Stimulated activated CD8-positive, alpha-beta memory T cell treated with anti-CD3 and anti-CD28 coated beads, Interleukin-15, amount 100 ng/mL, for 4 hours (primary cell): ENCODE results near the gene ASCC2.

Experiments
- DNase-seq, 2 donors: peaks; one replicate each; pipeline ENCODE4 v3.0.0-alpha.2; 2020; ENCODE audit warnings: low read depth in 2 of 2

Gene ASCC2

DNA sequence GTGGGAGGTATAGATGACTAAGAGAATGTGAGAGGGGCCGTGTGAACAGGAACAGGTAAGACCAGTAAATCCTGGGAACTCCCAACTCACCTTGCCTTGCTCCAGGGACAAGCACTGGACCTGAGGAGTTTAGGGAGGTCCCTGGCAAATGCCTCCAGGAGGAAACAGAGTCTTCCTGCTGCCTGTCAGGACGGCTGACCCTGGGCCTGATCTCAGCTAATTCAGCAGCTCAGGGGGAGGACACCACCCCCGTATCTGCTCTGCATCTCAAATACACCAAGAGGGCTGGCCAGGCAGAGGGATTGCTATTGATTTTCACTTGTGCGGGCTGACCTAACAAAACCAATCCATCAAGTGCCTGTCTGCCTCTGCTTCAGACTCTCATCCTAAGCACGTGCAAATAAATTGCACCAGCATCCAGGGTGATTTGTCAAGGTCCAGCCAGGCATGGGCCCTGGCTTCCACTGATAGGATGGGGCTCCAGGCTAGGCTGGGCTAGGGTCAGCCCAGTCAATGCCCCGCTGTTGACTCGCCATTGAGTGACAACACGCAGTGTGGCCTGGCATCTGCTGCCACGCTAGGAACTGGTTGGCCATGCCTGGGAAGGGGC is 50.6 kb downstream of the ASCC2 start:
- DNase-seq: no peak

GRCh38 chr22:29786031-29786430 is 52.0 kb downstream of the ASCC2 start:
- no peak for DNase-seq

DNA sequence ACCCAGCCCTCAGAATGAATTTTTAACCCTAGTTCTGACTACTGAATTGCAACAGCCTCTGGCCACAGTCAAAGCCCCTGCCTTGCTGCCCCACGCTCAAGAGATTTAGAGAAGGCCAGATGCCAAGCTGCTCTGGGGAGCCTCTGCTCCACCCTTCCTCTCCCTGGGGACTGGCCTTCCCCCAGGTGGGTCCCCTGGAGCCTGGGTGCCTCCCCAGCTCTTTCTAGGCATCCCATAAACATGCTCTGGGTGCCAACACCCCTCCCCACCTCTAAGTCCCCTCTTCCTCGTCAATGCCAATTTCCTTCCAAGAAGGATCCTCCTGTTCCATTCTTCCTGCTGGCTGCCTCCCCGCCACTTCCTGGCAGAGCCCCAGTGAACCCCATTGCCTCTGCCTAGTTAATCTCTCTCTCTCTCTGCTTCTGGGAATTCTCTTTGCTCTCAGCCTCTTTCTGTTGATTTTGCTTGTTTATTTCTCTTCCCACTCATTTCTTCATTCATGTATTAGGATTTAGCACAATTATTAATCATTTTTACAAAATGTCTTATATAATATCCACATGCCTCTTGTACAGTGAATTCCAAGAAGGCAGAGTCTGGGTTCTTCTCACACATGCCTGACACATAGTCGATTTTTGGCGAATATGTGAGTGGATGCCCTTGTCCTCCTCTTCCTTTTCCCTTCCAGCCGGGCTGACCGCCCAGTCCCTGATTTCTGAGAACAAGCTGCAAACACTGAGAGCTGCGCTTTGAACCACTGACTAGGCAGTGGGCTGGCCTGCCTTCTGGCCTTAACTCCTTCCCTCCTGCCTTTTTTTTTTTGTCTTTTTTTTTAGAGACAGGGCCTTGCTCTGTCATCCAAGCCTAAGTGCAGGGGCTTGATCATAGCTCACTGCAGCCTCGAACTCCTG is 53.4 kb downstream of the ASCC2 start:
- DNase-seq: no peak

DNA sequence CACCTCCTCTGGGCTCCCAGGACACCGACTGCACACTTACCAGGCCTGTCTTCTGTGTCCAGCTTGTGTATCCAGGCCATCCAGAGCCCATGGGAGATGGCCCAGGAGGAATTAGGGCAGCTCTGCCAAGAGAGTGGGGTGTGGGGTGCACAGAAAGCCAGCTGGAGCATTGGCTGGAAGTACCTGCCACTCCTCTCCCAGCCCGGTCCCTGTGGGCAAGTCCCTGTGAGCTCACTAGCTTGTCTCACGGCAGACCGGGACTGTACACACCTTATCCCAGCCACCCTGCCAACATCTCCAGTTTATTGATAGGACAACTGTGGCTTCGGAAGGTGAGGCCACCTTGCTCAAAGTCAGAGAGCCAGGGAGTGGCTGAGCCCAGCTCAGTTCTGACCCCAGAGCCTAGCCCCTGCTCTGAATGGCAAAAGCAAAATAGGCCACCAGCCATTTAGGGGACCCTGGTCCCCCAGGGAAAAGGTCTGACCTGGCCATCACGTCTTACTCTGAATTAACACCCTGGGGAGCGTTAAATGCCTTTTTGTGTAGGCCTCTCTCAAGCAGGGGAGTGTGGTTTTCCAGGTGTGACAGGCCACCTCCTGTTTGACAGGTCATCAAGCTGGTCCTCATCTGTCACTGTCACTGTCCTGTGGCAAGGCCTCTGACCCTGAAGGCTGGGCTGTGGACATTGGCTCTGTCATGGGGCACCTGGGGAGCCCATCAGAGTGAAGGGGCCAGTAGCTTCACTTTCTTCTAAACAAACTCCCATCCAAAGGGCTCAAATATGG is 55.8 kb downstream of the ASCC2 start:
- DNase-seq: no peak

- DNase-seq: no peak
These were observed 57.1 kb downstream of the ASCC2 start for GRCh38 chr22:29780748-29781676.

GRCh38 chr22:29780220-29780619 is 57.9 kb downstream of the ASCC2 start:
- no peak for DNase-seq

GRCh38 chr22:29773233-29773632 is 64.8 kb downstream of the ASCC2 start:
- no peak for DNase-seq

DNA sequence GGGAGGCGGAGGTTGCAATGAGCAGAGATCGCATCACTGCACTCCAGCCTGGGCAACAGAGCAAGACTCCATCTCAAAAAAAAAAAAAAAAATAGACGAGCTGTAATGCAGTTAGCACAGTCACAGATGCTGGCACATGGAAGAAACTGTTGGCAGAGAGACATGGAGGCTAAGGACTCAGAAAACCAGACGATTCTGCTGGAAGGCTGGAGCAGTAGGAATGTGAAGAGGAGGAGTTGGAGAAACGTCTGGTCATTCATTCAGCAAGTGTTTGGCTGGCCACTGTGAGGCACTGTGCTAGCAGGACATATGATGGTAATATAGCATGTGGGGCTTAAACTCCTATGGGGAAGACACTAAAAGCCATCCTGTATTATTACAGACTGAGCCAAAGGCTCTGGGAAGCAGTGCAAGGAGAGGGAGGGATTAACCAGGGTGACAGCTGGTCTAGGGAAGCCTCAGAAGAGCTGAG is 65.9 kb downstream of the ASCC2 start:
- no peak for DNase-seq

DNA sequence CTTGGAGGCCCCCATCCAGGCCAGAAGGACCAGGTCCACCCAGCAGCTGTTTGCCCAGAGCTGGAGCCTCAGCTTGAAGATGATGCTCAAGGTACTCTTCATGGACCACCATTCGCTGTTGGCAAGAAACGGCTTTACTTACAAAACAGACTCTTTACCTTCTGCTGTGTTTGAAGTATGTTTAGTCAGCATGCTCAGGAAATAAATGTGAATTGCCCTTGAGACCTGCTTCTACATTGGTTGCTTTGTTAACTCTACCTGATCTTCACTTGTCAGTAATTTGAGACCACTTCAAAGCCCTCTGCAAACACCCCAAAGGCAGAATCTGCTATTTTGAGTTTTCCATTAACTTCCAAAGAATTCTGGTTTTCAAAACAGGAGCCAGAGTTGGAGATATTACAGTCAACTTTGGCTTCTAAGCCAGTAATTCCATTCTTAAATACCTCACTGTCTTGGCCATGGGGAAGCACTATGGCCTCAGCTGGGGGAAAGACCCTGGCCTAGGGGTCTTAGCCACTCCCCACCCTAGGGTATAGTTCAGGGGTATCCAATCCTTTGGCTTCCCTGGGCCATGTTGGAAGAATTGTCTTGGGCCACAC is 68.3 kb downstream of the ASCC2 start:
- no peak for DNase-seq

- no peak for DNase-seq
These were observed 69.9 kb downstream of the ASCC2 start for GRCh38 chr22:29768052-29768693.

GRCh38 chr22:29767171-29768051 is 70.7 kb downstream of the ASCC2 start, which contains the start of gene UQCR10:
Gene UQCR10 (plus strand): TSS chr22:29767369. CDS start chr22:29767399, 30 bp downstream.
- peak; percentile 79 to 86 for DNase-seq

- DNase-seq: peak; percentile 71 to 87
These were observed 71.4 kb downstream of the ASCC2 start, which contains the start of gene ZMAT5 for GRCh38 chr22:29766632-29767170. Gene ZMAT5 (minus strand): TSS chr22:29767007. CDS start chr22:29748544, 18,463 bp downstream.

- peak in 1 of 2 donors; percentile 2 for DNase-seq
These were observed 72.0 kb downstream of the ASCC2 start for GRCh38 chr22:29765905-29766631.

GRCh38 chr22:29762263-29762662 is 75.8 kb downstream of the ASCC2 start:
- DNase-seq: no peak

DNA sequence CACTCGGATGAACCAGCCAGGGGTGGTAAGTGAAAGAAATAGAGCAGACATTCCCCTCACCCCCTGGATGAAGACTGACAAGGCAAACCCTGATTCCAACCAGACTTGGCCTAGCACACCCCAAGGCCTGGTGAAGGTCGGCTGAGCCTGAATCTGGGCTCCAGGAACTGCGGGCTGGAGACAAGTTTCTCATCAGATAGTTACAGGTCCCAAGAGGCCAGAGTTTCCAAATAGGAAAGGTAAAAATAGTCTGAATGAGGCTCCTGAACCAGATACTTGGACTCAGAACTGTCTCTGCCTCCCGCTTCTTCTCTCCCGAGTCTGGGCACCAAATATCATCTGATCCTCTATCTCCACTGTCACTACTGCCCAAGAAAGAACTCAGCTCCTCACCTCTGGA is 79.1 kb downstream of the ASCC2 start:
- no peak for DNase-seq

GRCh38 chr22:29758068-29758622 is 79.9 kb downstream of the ASCC2 start:
- DNase-seq: no peak

- no peak for DNase-seq
These were observed 81.0 kb downstream of the ASCC2 start for GRCh38 chr22:29757096-29757495.

- DNase-seq: no peak
These were observed 81.7 kb downstream of the ASCC2 start for GRCh38 chr22:29756341-29756740.
